Small intestine (tissue), 7 donors: ENCODE data around the gene EBF4. TPM values are rescaled to one million over a fixed set of nuclear protein-coding genes. Genes with fewer than 3 reads are reported as not detected.
A peak's percentile ranks its signal among the peaks of the same experiment; 100 is the strongest.

ENCODE experiments used
- DNase-seq, 2 donors: peaks; one replicate each; pipeline versions ENCODE4 v3.0.0 to v3.0.0-alpha.2; 2013
- FAIRE-seq: peaks from 2 replicates; lab custom pipeline; 2012; peaks lifted over from hg19 to GRCh38; lab: Jason Lieb, UNC
- H3K27ac ChIP-seq, 3 donors: one replicate each; pipeline ENCODE4 v1.5.1; 2013; ENCODE audit warnings: low read length in 2 of 3, mild to moderate bottlenecking in 2 of 3, control low read depth in 1 of 3, inconsistent platforms in 1 of 3, low read depth in 1 of 3, moderate library complexity in 1 of 3
- H3K27me3 ChIP-seq, 3 donors: one replicate each; pipeline ENCODE4 v1.6.1; 2013; ENCODE audit warnings: low read length in 3 of 3, inconsistent platforms in 1 of 3; ENCODE audit not compliant: control insufficient read depth in 3 of 3, insufficient read depth in 3 of 3
- H3K36me3 ChIP-seq, 3 donors: one replicate each; pipeline ENCODE4 v1.6.1; 2013; ENCODE audit warnings: low read length in 3 of 3, inconsistent platforms in 1 of 3, low read depth in 1 of 3, mild to moderate bottlenecking in 1 of 3, moderate library complexity in 1 of 3; ENCODE audit not compliant: control insufficient read depth in 3 of 3, insufficient read depth in 2 of 3
- H3K4me1 ChIP-seq, 3 donors: one replicate each; pipeline ENCODE4 v1.6.1; 2013; ENCODE audit warnings: low read length in 2 of 3, inconsistent platforms in 1 of 3, low read depth in 1 of 3, mild to moderate bottlenecking in 1 of 3, moderate library complexity in 1 of 3; ENCODE audit not compliant: control insufficient read depth in 3 of 3, insufficient read depth in 2 of 3
- H3K4me3 ChIP-seq, 3 donors: one replicate each; pipeline ENCODE4 v1.5.1; 2013; ENCODE audit warnings: low read length in 3 of 3, control low read depth in 1 of 3, inconsistent platforms in 1 of 3, low read depth in 1 of 3, mild to moderate bottlenecking in 1 of 3, moderate library complexity in 1 of 3
- H3K9me3 ChIP-seq, 2 donors: one replicate each; pipeline ENCODE4 v1.6.1; 2013; ENCODE audit warnings: low read depth in 1 of 2, low read length in 1 of 2; ENCODE audit not compliant: control insufficient read depth in 2 of 2, insufficient read depth in 1 of 2
- whole genome bisulfite sequencing, 3 donors: extraction: QIAGEN DNeasy Blood & Tissue Kit; methylation state at CpG; one replicate each; pipeline ENCODE4 v1.1.7; 2013; 5-methylcytosine and 5-hydroxymethylcytosine counted together
- polyA plus RNA-seq, 4 donors: library from polyadenylated mRNA; stranded (reverse) in 3 of 4; unstranded in 1 of 4; fragments of 200-250 nt in 3 of 4; fragments of 120-200 nt in 1 of 4; gene quantifications; one replicate each; pipeline versions ENCODE4 v1.2.1 to v1.2.3, GENCODE V29; 2013
- donor health status: healthy with polysubstance abuse.
- donor health status: control.
- donor health status: control.
- donor health status: Bipolar disorder and iron deficiency.
- donor health status: healthy.

Gene EBF4
- polyA plus RNA-seq, 4 donors, result 0.67 to 7.4 (median 3.2) TPM

- DNase-seq (no peak), FAIRE-seq (no peak)
- WGBS, 3 donors, result 71 to 80% (median 72%) methylated on average over 16 of the region's 16 CpGs
- Histone ChIP-seq H3K36me3 (peaks cover 0 to 7% (median 0%) of the 10 kb centered on the region in 3 donors), H3K9me3 (no peaks in the 10 kb centered on the region), H3K27me3 (peaks cover 15 to 43% (median 18%) of the 10 kb centered on the region in 3 donors), H3K27ac (no peak overlapping the region), H3K4me3 (no peak overlapping the region), H3K4me1 (peaks cover 0 to 2% (median 0%) of the 10 kb centered on the region in 3 donors)
Observed at GRCh38 chr20:2797136-2797983, 104.8 kb downstream of the EBF4 start.

DNA sequence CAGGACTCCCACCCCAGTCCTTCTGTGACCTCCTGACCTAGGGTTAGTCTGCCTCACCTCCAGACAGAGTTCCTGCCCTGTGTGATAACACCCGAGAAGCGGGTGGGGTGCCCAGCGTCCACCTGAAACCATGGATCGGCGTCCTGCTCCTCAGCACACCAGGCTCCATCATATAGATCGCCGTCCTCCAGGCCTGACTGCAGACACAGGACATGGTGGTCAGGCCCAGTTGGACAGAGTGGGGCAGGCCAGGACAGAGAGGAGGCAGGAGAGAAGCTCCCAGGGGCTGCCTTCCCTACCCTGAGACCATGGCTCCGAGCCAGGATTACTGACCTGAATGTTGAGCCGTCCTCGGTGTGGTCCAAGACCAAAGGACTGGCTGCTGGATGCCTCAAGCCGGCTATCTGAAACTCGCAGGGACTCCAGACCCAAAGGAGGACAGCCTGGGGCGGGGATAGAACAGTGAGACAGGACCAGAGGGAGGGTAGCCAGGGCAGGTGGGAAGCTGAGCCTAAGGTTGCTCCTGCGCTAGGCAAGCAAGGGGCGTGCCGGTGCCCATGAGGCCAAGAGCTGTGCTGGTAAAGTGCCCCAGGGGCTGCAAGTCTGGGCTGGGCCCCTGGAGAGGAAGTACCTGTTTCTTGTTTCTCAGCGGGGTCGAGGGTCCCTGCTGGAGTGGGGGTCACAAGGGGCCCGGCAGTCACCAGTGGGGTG, 105.7 kb downstream of the EBF4 start:
- DNase-seq, result no peak
- peaks cover 0 to 7% (median 0%) of the 10 kb centered on the region in 3 donors for H3K36me3 ChIP-seq
- no peak for FAIRE-seq
- peaks cover 0 to 2% (median 0%) of the 10 kb centered on the region in 3 donors for H3K4me1 ChIP-seq
- H3K4me3 ChIP-seq, result no peak overlapping the region
- H3K9me3 ChIP-seq, result no peaks in the 10 kb centered on the region
- 81 to 88% (median 82%) methylated on average over 19 of the region's 19 CpGs for WGBS, 3 donors
- no peak overlapping the region for H3K27ac ChIP-seq
- peaks cover 15 to 51% (median 18%) of the 10 kb centered on the region in 3 donors for H3K27me3 ChIP-seq

GRCh38 chr20:2798814-2799213, 106.2 kb downstream of the EBF4 start:
- peaks cover 0 to 2% (median 0%) of the 10 kb centered on the region in 3 donors for H3K4me1 ChIP-seq
- H3K36me3 ChIP-seq, result peaks cover 0 to 7% (median 0%) of the 10 kb centered on the region in 3 donors
- no peak overlapping the region for H3K27ac ChIP-seq
- no peak for FAIRE-seq
- DNase-seq, result no peak
- no peaks in the 10 kb centered on the region for H3K9me3 ChIP-seq
- 75 to 79% (median 78%) methylated on average over 6 of the region's 6 CpGs for WGBS, 3 donors
- peaks cover 15 to 51% (median 18%) of the 10 kb centered on the region in 3 donors for H3K27me3 ChIP-seq
- H3K4me3 ChIP-seq, result no peak overlapping the region

DNA sequence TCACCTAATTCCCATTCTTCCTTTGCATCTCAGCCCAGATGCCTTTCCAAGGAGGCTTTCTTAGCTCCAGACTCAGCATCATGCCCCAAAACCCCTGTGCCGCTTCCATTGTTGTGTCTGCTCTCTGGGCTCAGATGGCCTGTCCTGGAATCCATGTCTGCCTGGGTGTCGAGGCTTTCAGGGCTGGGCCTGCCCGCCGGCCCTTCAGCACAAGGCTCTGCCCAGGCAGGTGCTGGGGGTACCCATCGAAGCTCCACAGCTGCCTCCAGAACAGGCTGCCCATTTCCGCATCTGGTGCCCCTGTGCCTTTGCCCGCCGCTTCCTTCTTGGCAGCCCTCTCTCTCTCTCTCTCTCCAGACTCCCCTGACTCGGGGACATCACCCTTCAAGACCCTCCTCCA, 106.7 kb downstream of the EBF4 start:
- Histone ChIP-seq H3K9me3 (no peaks in the 10 kb centered on the region), H3K27ac (no peak overlapping the region), H3K27me3 (peaks cover 15 to 53% (median 19%) of the 10 kb centered on the region in 3 donors), H3K36me3 (peaks cover 0 to 7% (median 0%) of the 10 kb centered on the region in 3 donors), H3K4me3 (peak overlapping the region in 1 of 3 donors; percentile 52), H3K4me1 (peaks cover 0 to 2% (median 0%) of the 10 kb centered on the region in 3 donors)
- DNase-seq, result no peak
- WGBS, 3 donors, result 48 to 62% (median 62%) methylated on average over 9 of the region's 9 CpGs
- FAIRE-seq, result no peak

DNA sequence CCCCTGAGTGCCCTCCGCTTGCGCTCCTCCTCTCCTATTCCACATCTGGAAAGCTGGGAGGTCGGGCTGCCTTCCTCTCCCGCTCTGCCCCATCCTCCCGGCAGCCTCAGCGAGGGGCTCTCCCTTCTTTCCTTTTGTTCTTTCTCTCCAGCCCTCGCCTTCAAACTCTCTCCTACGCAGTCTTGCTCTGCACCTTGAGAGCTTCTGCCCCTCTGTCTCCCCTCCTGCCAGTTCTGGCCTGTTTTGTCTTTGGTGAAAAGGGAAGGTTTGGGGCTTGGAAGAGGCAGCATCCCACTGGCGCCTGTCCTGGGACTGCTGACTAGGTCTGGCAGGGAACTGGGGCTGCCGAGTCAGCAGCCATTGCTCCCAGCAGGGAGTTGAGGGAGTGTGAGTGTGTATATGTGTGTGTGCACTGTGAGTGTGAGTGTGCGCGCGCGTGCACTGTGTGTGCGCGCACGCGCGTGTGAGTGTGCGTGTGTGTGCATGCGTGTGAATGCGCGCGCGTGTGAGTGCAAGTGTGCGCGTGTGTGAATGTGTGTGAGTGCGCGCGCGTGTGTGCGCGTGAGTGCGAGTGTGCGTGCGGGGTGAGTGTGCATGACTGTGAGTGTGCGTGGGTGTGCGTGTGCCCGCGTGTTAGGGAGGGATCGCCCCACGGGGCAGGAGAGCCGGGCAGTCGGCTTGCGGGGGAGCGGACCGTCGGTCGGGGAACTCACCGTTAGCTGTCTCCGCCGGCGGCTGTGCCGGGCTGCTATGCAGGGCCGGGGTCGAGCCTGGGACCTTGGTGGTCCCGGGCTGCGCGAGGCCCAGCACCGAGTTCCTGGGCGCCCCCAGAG, 107.3 kb downstream of the EBF4 start:
- no peaks in the 10 kb centered on the region for H3K9me3 ChIP-seq
- FAIRE-seq, result no peak
- WGBS, 3 donors, result 2 to 8% (median 7%) methylated on average over 43 to 61 of the region's 61 CpGs
- H3K36me3 ChIP-seq, result peaks cover 0 to 7% (median 0%) of the 10 kb centered on the region in 3 donors
- peaks cover 0 to 2% (median 0%) of the 10 kb centered on the region in 3 donors for H3K4me1 ChIP-seq
- peak overlapping the region in 2 of 3 donors; percentile 2 to 52 for H3K4me3 ChIP-seq
- H3K27me3 ChIP-seq, result peaks cover 15 to 57% (median 25%) of the 10 kb centered on the region in 3 donors
- no peak overlapping the region for H3K27ac ChIP-seq
- DNase-seq, result no peak

- Histone ChIP-seq H3K4me1 (peaks cover 0 to 2% (median 0%) of the 10 kb centered on the region in 3 donors), H3K9me3 (no peaks in the 10 kb centered on the region), H3K27me3 (peaks cover 18 to 65% (median 33%) of the 10 kb centered on the region in 3 donors), H3K27ac (no peak within 1 kb of the TSS), H3K36me3 (peaks cover 0 to 7% (median 0%) of the 10 kb centered on the region in 3 donors), H3K4me3 (peak within 1 kb of the TSS in 2 of 3 donors; percentile 2 to 52)
- 1 to 3% (median 2%) methylated on average over 27 to 52 of the region's 52 CpGs for WGBS, 3 donors
- DNase-seq (peak in 1 of 2 donors; percentile 23), FAIRE-seq (no peak)
Observed at GRCh38 chr20:2800521-2801285, 108.1 kb downstream of the EBF4 start, which contains the start of gene CPXM1. Gene CPXM1 (minus strand): TSS chr20:2800627. CDS start chr20:2800572, 55 bp downstream.

GRCh38 chr20:2801286-2801728, 108.7 kb downstream of the EBF4 start:
- no peak for FAIRE-seq
- Histone ChIP-seq H3K27me3 (peaks cover 18 to 71% (median 37%) of the 10 kb centered on the region in 3 donors), H3K27ac (no peak overlapping the region)

More at GRCh38 chr20:2801286-2801728, 108.7 kb downstream of the EBF4 start:
- Histone ChIP-seq H3K36me3 (peaks cover 0 to 7% (median 0%) of the 10 kb centered on the region in 3 donors), H3K9me3 (no peaks in the 10 kb centered on the region), H3K4me3 (no peak overlapping the region), H3K4me1 (peaks cover 0 to 2% (median 0%) of the 10 kb centered on the region in 3 donors)
- WGBS, 3 donors, result 7 to 13% (median 9%) methylated on average over 13 of the region's 13 CpGs
- DNase-seq, result no peak
